Left lung (tissue), 14 donors: Measurements from ENCODE around the gene C16orf92. TPM values are rescaled to one million over a fixed set of nuclear protein-coding genes. Genes with fewer than 3 reads are reported as not detected.

Experiments
- ATAC-seq: fragments of 200-7000 bp; cut with Tn5 transposase; one replicate; pipeline ENCODE4 v1.9.1; 2020; ENCODE audit warnings: moderate library complexity
- DNase-seq, 4 donors: peaks; one replicate each; pipeline ENCODE4 v3.0.0-alpha.2; 2013 to 2020
- H3K27ac ChIP-seq, 2 donors: fragments of 200-600 bp; sonication (generic) in 1 of 2; one replicate each; pipeline versions ENCODE4 v1.5.0 to v1.8.0; 2020 to 2021
- H3K27me3 ChIP-seq, 2 donors: fragments of 200-600 bp; sonication (generic) in 1 of 2; one replicate each; pipeline versions ENCODE4 v1.5.0 to v1.8.0; 2020 to 2021
- H3K36me3 ChIP-seq, 2 donors: fragments of 200-600 bp; sonication (generic) in 1 of 2; one replicate each; pipeline versions ENCODE4 v1.5.0 to v1.8.0; 2020 to 2021
- H3K4me1 ChIP-seq, 2 donors: fragments of 200-600 bp; one replicate each; pipeline ENCODE4 v1.8.0; 2021
- H3K4me3 ChIP-seq, 2 donors: fragments of 200-600 bp; sonication (generic) in 1 of 2; one replicate each; pipeline versions ENCODE4 v1.5.0 to v1.8.0; 2020 to 2021; ENCODE audit warnings: mild to moderate bottlenecking in 1 of 2
- H3K9me3 ChIP-seq, 2 donors: fragments of 200-600 bp; sonication (generic) in 1 of 2; one replicate each; pipeline versions ENCODE4 v1.5.0 to v1.8.0; 2020 to 2021
- intact Hi-C, 2 donors: fragments of 100-400 bp; cut with DNase I; formaldehyde crosslinking; loops; one replicate each; pipeline versions ENCODE4 v1.11.2 to v1.14.2; 2022
- long read RNA-seq, 12 donors: library from polyadenylated mRNA in 2 of 12; unstranded in 2 of 12; transcript quantifications; one replicate each; pipeline ENCODE4 v2.0.0 and lab custom pipeline, GENCODE V29; 2019 to 2026
- polyA plus RNA-seq, 6 donors: library from polyadenylated mRNA; unstranded; fragments of 120-200 nt; gene quantifications; one replicate each; pipeline ENCODE4 v1.2.1, GENCODE V29; 2013; ENCODE audit not compliant: insufficient read length in 6 of 6
- total RNA-seq, 2 donors: library from RNA; stranded (reverse); fragmentation: NEBNext Ultra II Directional; extraction: Animal tissue kit (Norgen Biotek cat#: 25700); gene quantifications; one replicate each; pipeline ENCODE4 v1.2.1, GENCODE V29; 2021
- TF ChIP-seq, protein P1 (sequence below), 2 donors: fragments of 200-600 bp; sonication (generic) in 1 of 2; IDR thresholded peaks; one replicate each; pipeline versions ENCODE4 v1.5.0 to v1.8.0; 2021; ENCODE audit warnings: antibody characterized with exemption in 2 of 2
- donor health status: DM: no; HTN: yes; CAD: no.
- donor health status: DM: no; HTN: no; CAD: no.

Gene C16orf92, protein sequence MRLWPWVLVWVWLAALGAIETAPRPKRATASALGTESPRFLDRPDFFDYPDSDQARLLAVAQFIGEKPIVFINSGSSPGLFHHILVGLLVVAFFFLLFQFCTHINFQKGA
- total RNA-seq (not detected), polyA plus RNA-seq (not detected)
- long read RNA-seq, donor 1: 0 reads
- long read RNA-seq, donor 2: 0 reads
- long read RNA-seq, donor 3: 0 reads
- long read RNA-seq, donor 4: 0 reads
- long read RNA-seq, donor 5: 0 reads
- long read RNA-seq, donor 6: 0 reads
- long read RNA-seq, donor 7: 0 reads
- long read RNA-seq, donor 8: 0 reads
- long read RNA-seq, donor 9: 0 reads
- long read RNA-seq, donor 10: 0 reads
- long read RNA-seq, donor 11: 0 reads
- long read RNA-seq, donor 12: 0 reads

DNA sequence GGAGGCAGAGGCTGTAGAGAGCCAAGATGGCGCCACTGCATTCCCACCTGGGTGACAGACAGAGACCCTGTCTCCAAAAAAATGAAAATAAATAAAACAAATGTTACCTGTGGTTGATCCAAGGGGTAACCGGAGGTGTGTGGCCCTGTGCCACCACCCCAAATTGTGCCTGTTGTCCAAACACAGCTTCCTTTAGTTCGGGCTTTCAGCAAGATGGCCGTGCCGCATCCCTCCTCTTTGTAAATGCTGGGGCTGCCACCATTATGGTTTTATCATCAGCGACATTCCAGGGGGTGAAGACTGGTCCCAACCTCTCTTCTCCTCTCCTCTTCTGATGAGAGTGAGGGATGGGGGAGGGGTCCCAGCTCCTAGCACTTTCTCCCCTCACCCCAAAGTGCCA, at the start of gene C16orf92:
TSS of gene C16orf92 (plus strand) at position 312 of the 400 bp plus-strand sequence. CDS start 143 bp downstream, outside the sequence.
- H3K4me1 ChIP-seq: peaks cover 0 to 18% of the 10 kb centered on the region in 2 donors
- peak in 1 of 4 donors; percentile 14 for DNase-seq
- no peaks in the 10 kb centered on the region for H3K9me3 ChIP-seq
- H3K4me3 ChIP-seq: no peak within 1 kb of the TSS
- ATAC-seq: no peak
- no peaks in the 10 kb centered on the region for H3K36me3 ChIP-seq
- peaks cover 0 to 43% of the 10 kb centered on the region in 2 donors for H3K27me3 ChIP-seq
- TF ChIP-seq, protein P1, sequence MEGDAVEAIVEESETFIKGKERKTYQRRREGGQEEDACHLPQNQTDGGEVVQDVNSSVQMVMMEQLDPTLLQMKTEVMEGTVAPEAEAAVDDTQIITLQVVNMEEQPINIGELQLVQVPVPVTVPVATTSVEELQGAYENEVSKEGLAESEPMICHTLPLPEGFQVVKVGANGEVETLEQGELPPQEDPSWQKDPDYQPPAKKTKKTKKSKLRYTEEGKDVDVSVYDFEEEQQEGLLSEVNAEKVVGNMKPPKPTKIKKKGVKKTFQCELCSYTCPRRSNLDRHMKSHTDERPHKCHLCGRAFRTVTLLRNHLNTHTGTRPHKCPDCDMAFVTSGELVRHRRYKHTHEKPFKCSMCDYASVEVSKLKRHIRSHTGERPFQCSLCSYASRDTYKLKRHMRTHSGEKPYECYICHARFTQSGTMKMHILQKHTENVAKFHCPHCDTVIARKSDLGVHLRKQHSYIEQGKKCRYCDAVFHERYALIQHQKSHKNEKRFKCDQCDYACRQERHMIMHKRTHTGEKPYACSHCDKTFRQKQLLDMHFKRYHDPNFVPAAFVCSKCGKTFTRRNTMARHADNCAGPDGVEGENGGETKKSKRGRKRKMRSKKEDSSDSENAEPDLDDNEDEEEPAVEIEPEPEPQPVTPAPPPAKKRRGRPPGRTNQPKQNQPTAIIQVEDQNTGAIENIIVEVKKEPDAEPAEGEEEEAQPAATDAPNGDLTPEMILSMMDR (IDR thresholded peaks at IDR 0.05): no peak
- H3K27ac ChIP-seq: no peak within 1 kb of the TSS
- intact Hi-C loops: no loop called here

DNA sequence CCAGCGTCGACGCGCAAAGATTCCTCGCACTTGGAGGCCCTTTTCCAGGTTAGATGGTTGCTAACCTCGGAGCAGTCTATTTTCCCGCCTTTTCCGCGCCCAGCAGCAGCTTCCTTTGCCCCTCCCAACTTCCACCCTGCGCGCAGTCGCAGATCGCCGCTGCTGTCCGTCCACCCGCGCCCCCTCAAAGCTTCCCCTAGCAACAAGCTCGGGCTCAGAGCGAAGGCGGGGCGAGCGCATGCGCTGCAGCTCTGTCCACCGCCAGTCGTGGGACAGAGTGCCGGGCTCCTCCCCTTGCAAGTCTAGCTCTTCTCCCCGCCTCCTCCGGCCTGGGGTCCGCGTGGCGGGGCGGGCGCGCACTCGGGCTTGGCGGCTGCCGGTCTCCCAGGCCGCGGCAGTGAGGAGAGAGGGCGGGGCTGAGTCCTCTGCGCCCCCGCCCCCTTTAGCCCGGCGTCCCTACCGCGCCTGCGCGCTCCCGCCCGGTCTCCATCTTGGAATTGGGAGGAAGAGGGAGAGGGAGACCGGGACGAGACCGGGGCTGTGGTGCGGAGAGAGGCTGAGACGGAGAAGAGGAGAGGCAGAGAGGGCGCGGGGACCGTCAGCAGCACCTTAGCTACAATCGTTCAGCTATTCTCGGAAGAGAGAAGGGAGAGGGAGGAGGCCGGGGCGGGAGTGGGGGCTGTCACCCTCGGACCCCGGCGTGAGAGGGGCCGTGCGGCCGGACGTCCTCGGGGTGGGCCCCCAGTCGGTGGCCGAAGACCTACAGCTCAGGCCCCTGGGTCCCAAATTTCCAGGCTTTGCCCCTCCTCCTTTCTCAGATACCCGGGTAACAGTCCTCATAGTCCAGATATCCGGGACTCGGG, 49.4 kb upstream of the C16orf92 start, which contains the start of gene TAOK2:
TSS of gene TAOK2 (plus strand) at position 485 of the 863 bp plus-strand sequence. CDS start 3,905 bp downstream, outside the sequence.
- ATAC-seq: peak; percentile 99
- intact Hi-C loops: no loop called here

DNA sequence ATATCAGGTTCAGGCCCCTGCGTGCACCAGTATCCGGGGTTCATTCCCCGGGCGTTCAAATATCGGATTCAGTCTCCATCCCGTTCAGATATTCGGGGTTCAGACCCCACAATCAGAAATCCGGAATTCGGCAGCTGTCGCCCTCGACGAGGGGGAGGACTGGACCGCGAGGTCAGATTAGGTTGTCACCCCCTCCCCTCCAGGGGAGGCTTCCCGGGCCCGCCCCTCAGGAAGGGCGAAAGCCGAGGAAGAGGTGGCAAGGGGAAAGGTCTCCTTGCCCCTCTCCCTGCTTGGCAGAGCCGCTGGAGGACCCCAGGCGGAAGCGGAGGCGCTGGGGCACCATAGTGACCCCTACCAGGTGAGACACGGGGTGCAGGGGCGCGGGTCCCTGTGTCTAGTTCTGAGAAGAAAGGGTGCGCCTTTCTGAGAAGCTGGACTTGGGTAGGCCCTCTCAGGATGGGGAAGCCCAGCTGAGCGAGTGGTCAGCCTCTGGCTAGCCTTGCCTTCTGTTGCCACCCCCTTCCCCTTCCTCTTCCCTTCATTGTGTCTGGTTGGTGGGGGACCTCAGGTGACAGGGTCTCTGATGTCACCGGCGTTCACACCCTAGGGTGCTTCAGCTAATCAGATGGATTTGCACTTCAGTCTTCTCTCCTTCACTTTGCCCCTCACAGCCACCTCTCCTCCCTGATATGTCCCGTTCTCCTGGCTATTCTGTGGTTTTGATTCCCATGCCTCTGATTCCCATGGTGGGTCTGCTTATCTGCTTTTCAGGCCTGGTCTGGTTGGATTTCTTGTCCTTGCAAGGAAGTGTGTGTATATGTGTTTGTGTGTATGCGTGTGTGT, 48.5 kb upstream of the C16orf92 start:
- TF ChIP-seq, protein P1 (IDR thresholded peaks at IDR 0.05): no peak
- Histone ChIP-seq H3K27me3 (no peaks in the 10 kb centered on the region), H3K9me3 (no peaks in the 10 kb centered on the region), H3K36me3 (peaks cover 0 to 42% of the 10 kb centered on the region in 2 donors), H3K4me1 (peaks cover 29 to 47% of the 10 kb centered on the region in 2 donors), H3K27ac (peak overlapping the region; percentile 88 to 91), H3K4me3 (peak overlapping the region; percentile 81 to 97)
- DNase-seq (peak in 3 of 4 donors; percentile 43 to 81 (median 54)), ATAC-seq (peak; percentile 21)
- intact Hi-C loops: no loop called here

More for the DNA sequence above, 49.4 kb upstream of the C16orf92 start, which contains the start of gene TAOK2:
- DNase-seq: peak; percentile 97 to 100 (median 100)
- Histone ChIP-seq H3K27me3 (no peaks in the 10 kb centered on the region), H3K9me3 (no peaks in the 10 kb centered on the region), H3K36me3 (peaks cover 0 to 42% of the 10 kb centered on the region in 2 donors), H3K4me1 (peaks cover 29 to 45% of the 10 kb centered on the region in 2 donors), H3K4me3 (peak within 1 kb of the TSS; percentile 81 to 97), H3K27ac (peak within 1 kb of the TSS; percentile 88 to 91)
- TF ChIP-seq, protein P1 (IDR thresholded peaks at IDR 0.05): no peak

DNA sequence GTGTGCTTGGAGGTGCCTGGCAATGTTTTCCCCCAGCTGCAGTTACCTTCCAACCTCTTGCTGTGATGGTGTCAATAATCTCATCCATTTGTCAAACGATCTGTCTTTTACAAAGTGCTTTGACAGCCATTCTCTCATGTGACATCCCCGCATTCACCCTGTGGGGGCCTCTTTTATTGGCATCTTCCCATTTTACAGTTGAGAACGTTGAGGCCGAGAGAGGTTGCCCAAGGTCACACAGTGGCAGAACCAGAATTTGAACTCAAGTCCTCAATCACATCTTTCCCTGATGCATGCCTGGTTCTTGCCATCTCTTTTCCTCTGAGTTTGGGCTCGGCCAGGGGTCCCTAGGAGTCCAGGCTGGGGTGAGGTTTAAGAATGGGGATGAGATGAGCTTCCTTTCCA, 47.9 kb upstream of the C16orf92 start:
- no peak for DNase-seq
- intact Hi-C loops: no loop called here
- TF ChIP-seq, protein P1 (IDR thresholded peaks at IDR 0.05): no peak
- Histone ChIP-seq H3K9me3 (no peaks in the 10 kb centered on the region), H3K4me1 (peaks cover 29 to 47% of the 10 kb centered on the region in 2 donors), H3K4me3 (peak overlapping the region; percentile 81 to 97), H3K27ac (peak overlapping the region; percentile 88 to 91), H3K36me3 (peaks cover 0 to 42% of the 10 kb centered on the region in 2 donors), H3K27me3 (no peaks in the 10 kb centered on the region)
- no peak for ATAC-seq
